Left lung (tissue), 10 donors: ENCODE data around the gene CROCC2. TPM values are rescaled to one million over a fixed set of nuclear protein-coding genes. Genes with fewer than 3 reads are reported as not detected.

Experiments used
- ATAC-seq: fragments of 200-7000 bp; cut with Tn5 transposase; one replicate; pipeline ENCODE4 v1.9.1; 2020; ENCODE audit warnings: moderate library complexity
- DNase-seq, 4 donors: peaks; one replicate each; pipeline ENCODE4 v3.0.0-alpha.2; 2013 to 2020
- H3K27ac ChIP-seq, 2 donors: fragments of 200-600 bp; sonication (generic) in 1 of 2; one replicate each; pipeline versions ENCODE4 v1.5.0 to v1.8.0; 2020 to 2021
- H3K27me3 ChIP-seq, 2 donors: fragments of 200-600 bp; sonication (generic) in 1 of 2; one replicate each; pipeline versions ENCODE4 v1.5.0 to v1.8.0; 2020 to 2021
- H3K36me3 ChIP-seq, 2 donors: fragments of 200-600 bp; sonication (generic) in 1 of 2; one replicate each; pipeline versions ENCODE4 v1.5.0 to v1.8.0; 2020 to 2021
- H3K4me1 ChIP-seq, 2 donors: fragments of 200-600 bp; one replicate each; pipeline ENCODE4 v1.8.0; 2021
- H3K4me3 ChIP-seq, 2 donors: fragments of 200-600 bp; sonication (generic) in 1 of 2; one replicate each; pipeline versions ENCODE4 v1.5.0 to v1.8.0; 2020 to 2021; ENCODE audit warnings: mild to moderate bottlenecking in 1 of 2
- H3K9me3 ChIP-seq, 2 donors: fragments of 200-600 bp; sonication (generic) in 1 of 2; one replicate each; pipeline versions ENCODE4 v1.5.0 to v1.8.0; 2020 to 2021
- intact Hi-C, 2 donors: fragments of 100-400 bp; cut with DNase I; formaldehyde crosslinking; loops; one replicate each; pipeline versions ENCODE4 v1.11.2 to v1.14.2; 2022
- polyA plus RNA-seq, 6 donors: library from polyadenylated mRNA; unstranded; fragments of 120-200 nt; gene quantifications; one replicate each; pipeline ENCODE4 v1.2.1, GENCODE V29; 2013; ENCODE audit not compliant: insufficient read length in 6 of 6
- total RNA-seq, 2 donors: library from RNA; stranded (reverse); fragmentation: NEBNext Ultra II Directional; extraction: Animal tissue kit (Norgen Biotek cat#: 25700); gene quantifications; one replicate each; pipeline ENCODE4 v1.2.1, GENCODE V29; 2021
- TF ChIP-seq, protein P1 (sequence below), 2 donors: fragments of 200-600 bp; sonication (generic) in 1 of 2; IDR thresholded peaks; one replicate each; pipeline versions ENCODE4 v1.5.0 to v1.8.0; 2021; ENCODE audit warnings: antibody characterized with exemption in 2 of 2
- donor health status: DM: no; HTN: yes; CAD: no.
- donor health status: DM: no; HTN: no; CAD: no.

Gene CROCC2
- total and polyA plus RNA-seq, 8 donors = 0.32 to 4.4 (median 2.3) TPM

DNA sequence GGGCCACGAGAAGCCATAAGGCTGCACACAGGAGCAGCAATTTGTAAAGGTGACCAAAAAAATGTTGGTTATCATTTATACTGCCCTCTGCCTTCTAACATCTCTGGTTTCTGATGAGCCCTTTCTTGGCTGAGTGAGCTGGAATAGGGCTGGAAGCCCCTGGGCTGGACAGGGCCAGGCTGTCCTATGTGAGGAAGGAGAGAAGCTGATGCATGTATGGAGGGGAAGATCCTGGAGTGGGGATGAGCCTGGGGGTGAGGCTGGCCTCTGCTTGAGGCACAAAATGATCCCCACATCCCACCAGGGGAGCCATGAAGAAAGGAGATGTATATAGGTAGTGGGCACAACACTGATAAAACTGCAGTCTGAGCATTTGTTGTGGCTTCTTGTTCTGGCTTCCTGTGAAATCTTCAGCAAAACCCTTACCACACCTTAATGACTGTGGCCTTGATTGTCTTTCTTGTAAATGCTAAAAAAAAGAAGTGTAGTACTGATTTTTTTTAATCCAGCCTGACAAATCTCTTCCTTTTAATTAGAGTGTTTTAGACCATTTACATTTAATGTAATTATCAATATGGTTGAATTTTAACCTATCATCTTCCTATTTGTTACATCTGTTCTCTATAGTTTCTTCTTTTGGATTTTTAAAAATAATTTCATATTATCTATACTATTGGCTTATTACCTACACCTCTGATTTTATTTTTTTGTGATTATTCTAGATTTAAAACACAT is 97.9 kb downstream of the CROCC2 start:
- TF ChIP-seq, protein P1, sequence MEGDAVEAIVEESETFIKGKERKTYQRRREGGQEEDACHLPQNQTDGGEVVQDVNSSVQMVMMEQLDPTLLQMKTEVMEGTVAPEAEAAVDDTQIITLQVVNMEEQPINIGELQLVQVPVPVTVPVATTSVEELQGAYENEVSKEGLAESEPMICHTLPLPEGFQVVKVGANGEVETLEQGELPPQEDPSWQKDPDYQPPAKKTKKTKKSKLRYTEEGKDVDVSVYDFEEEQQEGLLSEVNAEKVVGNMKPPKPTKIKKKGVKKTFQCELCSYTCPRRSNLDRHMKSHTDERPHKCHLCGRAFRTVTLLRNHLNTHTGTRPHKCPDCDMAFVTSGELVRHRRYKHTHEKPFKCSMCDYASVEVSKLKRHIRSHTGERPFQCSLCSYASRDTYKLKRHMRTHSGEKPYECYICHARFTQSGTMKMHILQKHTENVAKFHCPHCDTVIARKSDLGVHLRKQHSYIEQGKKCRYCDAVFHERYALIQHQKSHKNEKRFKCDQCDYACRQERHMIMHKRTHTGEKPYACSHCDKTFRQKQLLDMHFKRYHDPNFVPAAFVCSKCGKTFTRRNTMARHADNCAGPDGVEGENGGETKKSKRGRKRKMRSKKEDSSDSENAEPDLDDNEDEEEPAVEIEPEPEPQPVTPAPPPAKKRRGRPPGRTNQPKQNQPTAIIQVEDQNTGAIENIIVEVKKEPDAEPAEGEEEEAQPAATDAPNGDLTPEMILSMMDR (IDR thresholded peaks at IDR 0.05) = no peak
- ATAC-seq = no peak

DNA sequence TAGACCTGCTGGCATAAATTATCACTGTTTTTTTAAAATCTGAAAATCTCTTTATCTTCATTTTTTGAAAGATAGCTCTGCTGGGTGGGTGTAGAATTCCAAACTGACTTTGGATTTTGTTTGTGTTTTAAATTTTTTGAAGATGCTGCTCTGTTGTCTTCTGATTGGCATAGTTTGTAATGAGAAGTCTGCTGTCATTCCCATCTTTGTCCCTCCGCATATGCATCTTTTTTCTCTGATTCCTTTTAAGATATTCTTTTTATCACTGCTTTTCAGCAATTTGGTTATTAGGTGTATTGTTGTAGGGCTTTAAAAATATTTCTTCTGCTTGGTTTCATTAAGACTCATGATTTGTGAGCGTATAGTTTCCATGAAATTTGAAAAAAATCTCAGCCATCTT is 99.4 kb downstream of the CROCC2 start:
- Histone ChIP-seq H3K4me1 (peaks cover 12 to 33% of the 10 kb centered on the region in 2 donors), H3K9me3 (peaks cover 0 to 24% of the 10 kb centered on the region in 2 donors), H3K27ac (no peak overlapping the region), H3K27me3 (no peaks in the 10 kb centered on the region), H3K4me3 (no peak overlapping the region), H3K36me3 (peaks cover 0 to 11% of the 10 kb centered on the region in 2 donors)
- DNase-seq (no peak), ATAC-seq (no peak)
- TF ChIP-seq, protein P1 (IDR thresholded peaks at IDR 0.05) = no peak
- intact Hi-C loops = no loop called here

More for the DNA sequence above, 97.9 kb downstream of the CROCC2 start:
- Histone ChIP-seq H3K36me3 (peaks cover 0 to 11% of the 10 kb centered on the region in 2 donors), H3K27me3 (peaks cover 0 to 14% of the 10 kb centered on the region in 2 donors), H3K9me3 (peaks cover 0 to 24% of the 10 kb centered on the region in 2 donors), H3K4me3 (no peak overlapping the region), H3K27ac (no peak overlapping the region), H3K4me1 (peaks cover 4 to 31% of the 10 kb centered on the region in 2 donors)
- intact Hi-C loops = no loop called here
- DNase-seq = no peak

GRCh38 chr2:241006412-241006811 is 100.3 kb downstream of the CROCC2 start:
- DNase-seq (no peak), ATAC-seq (no peak)
- no peak overlapping the region for H3K27ac ChIP-seq
- no peak overlapping the region for H3K4me3 ChIP-seq
- TF ChIP-seq, protein P1 (IDR thresholded peaks at IDR 0.05) = no peak
- peaks cover 0 to 8% of the 10 kb centered on the region in 2 donors for H3K36me3 ChIP-seq
- H3K9me3 ChIP-seq = peaks cover 0 to 24% of the 10 kb centered on the region in 2 donors
- intact Hi-C loops = no loop called here
- no peaks in the 10 kb centered on the region for H3K27me3 ChIP-seq
- peaks cover 14 to 28% of the 10 kb centered on the region in 2 donors for H3K4me1 ChIP-seq

DNA sequence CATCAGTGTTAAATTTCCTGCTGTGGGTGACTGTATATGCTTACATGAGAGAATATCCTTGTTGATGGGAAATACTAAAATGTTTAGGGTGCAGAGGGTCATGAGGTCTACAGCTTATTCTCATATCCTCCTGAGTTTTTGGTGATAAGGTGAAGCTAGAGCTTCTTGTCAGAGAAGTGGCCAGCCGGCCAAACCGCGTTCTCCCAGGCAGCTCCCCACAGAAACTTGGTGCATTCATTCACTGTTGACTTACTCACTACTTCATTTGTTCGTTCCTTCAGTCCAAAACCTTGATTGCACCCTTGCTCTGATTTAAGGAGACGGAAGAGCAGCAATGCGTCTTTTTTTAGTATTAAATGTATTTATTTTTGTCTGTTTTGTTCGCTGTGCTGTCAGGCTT is 101.0 kb downstream of the CROCC2 start:
- Histone ChIP-seq H3K27ac (no peak overlapping the region), H3K9me3 (peaks cover 0 to 24% of the 10 kb centered on the region in 2 donors), H3K4me1 (peaks cover 14 to 21% of the 10 kb centered on the region in 2 donors), H3K36me3 (peaks cover 0 to 8% of the 10 kb centered on the region in 2 donors), H3K4me3 (no peak overlapping the region), H3K27me3 (no peaks in the 10 kb centered on the region)
- DNase-seq (no peak), ATAC-seq (no peak)
- intact Hi-C loops = no loop called here
- TF ChIP-seq, protein P1 (IDR thresholded peaks at IDR 0.05) = no peak

- intact Hi-C loops = no loop called here
- Histone ChIP-seq H3K4me3 (no peak overlapping the region), H3K36me3 (peaks cover 0 to 7% of the 10 kb centered on the region in 2 donors), H3K27me3 (no peaks in the 10 kb centered on the region), H3K9me3 (peaks cover 0 to 24% of the 10 kb centered on the region in 2 donors), H3K4me1 (peaks cover 14 to 19% of the 10 kb centered on the region in 2 donors), H3K27ac (no peak overlapping the region)
- ATAC-seq (no peak), DNase-seq (no peak)
- TF ChIP-seq, protein P1 (IDR thresholded peaks at IDR 0.05) = no peak
Measured at GRCh38 chr2:241007880-241008710, 102.0 kb downstream of the CROCC2 start.
